CD4-positive, alpha-beta T cell treated with Interferon gamma for 1 hour (primary cell): ENCODE measurements around the gene PNPLA7.
A peak's percentile ranks its signal among the peaks of the same experiment; 100 is the strongest.

ENCODE experiments used
- DNase-seq: peaks from one replicate; pipeline ENCODE4 v3.0.0-alpha.2; 2020

PNPLA7 gene

DNA sequence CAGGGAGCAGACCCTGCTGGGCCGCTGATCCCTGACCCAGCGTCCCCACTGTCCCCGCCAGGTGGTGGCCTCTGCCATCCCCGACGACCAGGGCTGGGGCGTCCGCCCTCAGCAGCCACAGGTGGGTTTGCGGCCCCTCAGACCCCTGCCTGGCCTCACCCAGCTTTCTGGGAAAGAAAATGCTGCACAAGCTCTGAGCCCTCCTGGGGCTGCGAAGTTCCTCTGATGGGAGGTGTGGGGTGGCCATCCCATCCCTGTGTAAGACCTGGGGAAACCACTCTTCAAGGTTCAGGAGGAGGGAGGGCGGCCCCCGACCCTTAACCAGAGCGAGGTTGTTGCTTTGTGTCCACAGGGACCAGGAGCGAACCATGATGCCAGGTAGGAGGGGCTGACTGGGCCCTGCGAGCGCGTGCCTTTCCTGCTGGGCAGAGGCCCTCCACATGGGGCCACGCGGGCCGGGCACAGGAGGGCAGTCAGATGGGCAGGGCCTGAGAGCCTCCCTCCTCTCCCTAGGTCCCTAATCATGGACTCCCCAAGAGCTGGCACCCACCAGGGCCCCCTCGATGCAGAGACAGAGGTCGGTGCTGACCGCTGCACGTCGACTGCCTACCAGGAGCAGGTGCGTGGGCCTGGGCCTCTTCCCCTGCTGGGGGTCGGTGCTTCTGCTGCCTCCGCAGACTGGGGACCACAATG, 119.3 kb downstream of the PNPLA7 start:
- no peak for DNase-seq

DNA sequence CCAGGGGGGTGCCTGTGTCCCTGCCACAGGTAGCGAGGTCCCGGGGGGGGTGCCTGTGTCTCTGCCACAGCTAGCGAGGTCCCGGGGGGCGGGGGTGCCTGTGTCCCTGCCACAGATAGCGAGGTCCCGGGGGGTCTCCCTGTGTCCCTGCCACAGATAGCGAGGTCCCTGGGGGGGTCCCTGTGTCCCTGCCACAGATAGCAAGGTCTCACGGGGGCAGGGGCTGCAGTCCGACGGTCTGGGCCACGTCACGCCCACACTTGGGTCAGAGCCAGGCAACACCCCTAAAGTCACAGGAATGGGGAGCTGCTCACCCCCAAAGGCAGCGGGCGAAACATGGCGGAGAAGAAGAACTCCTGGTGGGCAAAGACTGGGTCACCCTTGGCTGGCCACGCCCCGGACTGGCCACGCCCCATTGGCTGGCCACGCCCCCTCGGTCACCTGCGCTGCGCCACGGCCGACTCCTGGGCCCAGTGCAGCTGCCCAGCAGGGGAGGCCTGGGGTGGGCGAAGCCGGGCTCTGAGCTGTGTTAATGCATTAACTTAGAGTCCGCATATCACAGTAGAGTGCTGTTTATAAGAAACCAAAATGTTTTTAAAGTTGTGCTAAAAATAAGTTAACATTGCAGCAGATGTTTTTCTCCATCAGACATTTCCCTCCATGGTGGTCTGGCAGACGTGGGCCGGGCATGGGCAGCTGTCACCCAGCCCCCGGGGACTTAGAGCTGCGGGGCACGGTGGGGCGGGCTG, 120.1 kb downstream of the PNPLA7 start:
- DNase-seq: no peak

DNA sequence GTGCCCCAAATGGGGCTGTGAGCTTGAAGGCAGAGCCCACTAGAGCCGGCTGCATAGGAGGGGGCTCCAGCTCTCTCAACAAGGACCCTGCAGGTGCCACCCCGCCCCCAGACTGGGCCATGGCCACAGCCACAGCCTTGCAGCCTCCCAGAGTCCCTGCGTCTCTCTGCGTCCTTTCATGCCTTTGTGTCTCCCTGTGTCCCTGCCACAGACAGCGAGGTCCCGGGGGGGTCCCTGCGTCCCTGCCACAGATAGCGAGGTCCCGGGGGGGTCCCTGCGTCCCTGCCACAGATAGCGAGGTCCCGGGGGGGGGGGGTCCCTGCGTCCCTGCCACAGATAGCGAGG, 120.7 kb downstream of the PNPLA7 start:
- no peak for DNase-seq

DNA sequence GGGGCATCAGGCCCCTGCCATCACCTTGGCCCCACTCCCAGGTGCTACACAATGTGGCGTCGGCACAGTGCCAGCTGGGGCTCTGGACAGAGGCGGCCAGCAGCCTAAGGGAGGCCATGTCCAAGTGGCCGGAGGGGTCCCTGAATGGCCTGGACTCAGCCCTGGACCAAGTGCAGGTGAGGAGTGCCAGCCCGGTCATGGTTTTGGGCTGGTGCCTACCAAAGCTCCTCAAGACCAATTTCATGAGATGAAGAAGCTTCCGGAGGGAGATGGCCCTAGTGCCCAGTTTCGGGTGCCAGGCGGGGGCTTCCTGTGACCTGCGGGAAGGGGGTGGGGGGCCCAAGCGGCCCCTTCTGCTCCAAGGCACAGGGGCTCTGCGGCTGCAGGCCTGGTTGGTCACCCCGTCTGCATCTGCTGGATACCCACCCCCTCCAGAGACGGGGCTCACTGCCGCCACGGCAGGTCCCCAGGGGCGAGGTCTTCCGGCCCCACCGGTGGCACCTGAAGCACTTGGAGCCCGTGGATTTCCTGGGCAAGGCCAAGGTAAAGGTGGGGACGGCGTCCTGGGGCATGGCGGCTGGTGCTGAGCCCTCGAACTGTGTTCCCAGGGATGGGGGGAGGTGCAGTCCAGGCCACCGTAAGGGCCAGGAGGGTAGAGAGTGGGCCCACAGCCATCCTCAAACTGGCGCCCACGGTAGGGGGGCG, 121.2 kb downstream of the PNPLA7 start:
- no peak for DNase-seq

DNA sequence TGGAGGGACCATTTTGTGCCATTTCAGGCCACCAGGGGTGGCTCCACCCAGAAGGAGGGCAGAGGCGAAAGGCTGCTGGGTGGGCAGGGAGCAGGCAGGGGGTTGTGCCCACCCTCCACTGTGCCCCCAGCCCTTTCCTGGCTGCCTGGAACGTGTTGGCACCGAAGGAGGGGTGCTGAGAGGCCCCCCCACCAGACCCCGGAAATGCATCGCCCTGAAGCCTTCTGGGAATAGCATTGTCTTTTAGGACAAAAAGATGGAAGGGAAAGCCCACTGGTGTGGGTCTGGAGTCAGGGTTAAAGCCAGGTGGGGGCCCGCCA, 121.9 kb downstream of the PNPLA7 start:
- no peak for DNase-seq

DNA sequence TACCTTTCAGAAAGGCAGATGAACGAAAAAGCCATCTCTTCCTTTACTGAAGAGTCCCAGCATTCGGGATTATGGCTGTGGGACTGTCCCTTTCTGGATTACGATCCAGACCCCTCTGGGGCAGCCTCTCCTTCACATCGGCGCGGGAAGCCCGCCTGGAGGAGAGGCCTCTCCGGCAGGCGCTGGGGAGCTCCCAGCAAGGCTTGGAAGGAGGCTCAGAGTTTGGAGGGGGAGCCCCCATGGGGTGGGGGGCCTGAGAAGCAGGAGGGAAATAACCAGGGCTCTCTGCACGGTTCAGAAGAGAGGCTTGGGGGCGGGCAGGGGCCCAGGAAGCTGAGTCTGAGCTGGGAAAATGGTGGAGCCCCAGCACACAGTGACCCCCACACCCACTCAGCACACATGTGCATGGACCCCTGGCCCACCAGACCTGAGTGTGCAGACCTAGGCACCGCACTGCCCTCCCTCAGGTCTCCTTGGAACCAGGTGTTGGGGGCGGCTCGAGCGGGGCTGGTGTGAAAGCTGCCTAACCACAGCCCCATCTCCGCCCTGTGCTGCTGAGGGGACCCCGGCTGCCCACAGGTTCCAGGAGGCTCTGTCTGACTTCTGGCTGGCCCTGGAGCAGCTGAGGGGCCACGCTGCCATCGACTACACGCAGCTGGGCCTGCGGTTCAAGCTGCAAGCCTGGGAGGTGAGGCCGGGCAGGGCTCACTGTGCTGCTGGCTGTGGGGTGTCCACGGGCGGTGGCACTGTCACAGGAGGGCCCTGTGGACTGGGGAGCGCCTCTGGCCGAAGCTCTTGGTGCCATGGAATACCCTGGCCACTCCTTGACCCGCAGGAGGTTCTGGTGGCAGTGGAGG, 122.5 kb downstream of the PNPLA7 start:
- no peak for DNase-seq

DNA sequence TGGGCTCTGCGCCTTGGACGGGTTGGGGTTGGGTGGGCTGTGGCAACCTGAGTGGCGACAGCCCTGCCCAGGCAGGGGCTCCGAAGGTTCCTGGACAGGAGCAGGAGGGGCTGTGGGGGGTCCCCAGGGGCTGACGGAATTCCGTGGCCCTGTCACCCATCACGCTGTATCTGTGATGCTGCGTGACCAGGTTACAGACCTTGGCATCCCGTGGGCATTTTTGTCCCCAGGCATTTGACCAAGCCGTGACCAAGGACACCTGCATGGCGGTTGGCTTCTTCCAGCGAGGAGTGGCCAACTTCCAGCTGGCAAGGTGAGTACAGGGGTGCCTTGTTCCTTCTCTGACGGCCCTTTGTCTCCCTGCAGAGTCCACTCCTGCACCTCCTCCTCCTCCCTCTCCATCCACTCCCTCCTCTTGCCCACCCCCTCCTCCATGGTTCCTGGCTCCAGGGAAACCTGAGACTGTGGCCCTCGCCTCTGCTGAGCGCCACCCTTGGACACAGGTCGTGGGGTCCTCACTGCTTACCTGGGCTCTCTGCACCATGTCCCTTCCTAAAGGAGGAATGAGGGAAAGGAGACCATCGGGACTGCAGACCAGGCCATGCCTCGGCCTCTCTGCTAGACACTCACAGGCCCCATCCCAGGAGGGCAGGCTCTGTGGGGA, 124.1 kb downstream of the PNPLA7 start:
- no peak for DNase-seq

DNA sequence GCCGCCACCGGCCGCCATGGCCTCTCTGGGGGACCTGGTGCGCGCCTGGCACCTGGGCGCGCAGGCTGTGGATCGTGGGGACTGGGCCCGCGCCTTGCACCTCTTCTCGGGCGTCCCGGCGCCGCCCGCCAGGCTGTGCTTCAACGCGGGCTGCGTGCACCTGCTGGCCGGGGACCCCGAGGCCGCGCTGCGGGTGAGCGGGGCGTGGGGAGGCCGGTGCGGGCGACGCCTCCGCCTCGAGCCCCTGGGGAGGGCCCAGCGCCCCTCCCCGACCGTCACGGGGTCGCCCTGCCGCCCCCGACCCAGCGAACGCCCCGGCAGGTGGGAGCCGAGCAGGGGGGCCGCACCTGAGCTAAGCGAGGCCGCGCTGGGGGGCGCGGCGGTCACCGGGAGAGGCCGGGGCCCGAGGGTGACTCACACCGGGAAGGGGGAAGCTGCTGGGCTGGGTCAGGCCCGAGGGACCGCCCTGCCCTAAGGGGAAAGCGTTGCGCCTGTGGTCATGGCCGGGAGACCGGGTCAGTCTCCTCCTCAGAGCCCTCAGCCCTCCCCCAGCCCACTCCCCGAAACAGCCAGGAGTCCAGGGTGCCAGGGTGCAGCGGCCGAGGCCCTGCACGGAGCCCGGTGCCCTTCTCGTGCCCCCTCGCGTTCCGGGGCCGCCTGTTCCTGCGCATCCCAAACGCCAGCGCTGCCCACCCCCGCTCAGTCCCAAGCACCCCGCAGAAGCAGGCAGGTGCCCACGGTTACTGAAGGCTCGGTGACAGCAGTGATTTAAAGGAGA, 126.5 kb downstream of the PNPLA7 start:
- DNase-seq: peak; percentile 42

DNA sequence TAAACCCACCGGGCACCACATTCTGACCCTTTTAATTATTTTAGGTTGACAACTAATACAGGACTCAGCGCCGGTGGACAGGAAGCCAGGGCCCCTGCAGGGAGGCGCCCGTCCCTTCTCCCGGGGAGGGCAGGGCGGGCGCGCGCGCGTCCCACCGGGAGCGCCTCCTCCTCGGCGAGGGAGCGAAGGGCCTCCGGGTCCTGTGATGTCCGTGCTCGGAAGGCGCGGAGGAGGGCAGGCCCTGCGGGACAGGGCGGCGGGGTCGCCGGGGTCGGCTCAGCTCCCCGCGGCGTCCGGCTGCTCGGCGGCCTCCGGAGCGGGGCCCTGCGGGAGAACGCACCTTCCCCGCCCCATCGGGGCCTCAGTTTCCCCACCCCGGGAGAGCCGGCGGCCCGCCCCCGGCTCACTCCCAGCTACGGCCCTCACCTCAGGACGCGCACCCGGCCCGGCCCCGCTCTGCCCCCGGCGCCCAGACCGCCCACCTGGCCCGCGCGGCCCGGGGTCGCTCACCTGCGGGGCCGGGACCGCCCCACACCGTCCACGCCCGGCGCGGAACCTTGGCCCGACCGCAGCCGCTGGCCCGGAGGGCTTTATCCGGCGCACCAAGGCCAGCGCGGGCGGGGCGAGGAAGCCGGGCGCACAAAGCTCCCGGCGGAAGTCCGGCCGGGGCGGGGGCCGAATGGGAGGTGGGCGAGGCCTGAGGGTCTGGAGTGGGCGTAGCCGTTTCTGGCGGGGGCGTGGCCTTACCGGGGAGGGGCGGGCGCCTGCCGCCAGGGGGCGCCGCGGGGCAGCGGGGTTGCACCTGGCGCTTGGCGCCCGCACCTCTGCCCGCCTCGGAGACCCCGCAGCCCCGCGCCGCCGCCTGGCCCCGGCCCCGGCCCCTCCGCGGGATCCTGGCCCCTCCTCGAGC, 127.3 kb downstream of the PNPLA7 start, which contains the start of the genes EXD3 and NOXA1:
TSS of gene EXD3 (minus strand) at position 559 of the 910 bp plus-strand sequence. CDS start 27,805 bp downstream, outside the sequence.
TSS of gene NOXA1 (plus strand) at position 790 of the 910 bp plus-strand sequence. CDS start 137 bp downstream, outside the sequence.
- peak; percentile 91 for DNase-seq

DNA sequence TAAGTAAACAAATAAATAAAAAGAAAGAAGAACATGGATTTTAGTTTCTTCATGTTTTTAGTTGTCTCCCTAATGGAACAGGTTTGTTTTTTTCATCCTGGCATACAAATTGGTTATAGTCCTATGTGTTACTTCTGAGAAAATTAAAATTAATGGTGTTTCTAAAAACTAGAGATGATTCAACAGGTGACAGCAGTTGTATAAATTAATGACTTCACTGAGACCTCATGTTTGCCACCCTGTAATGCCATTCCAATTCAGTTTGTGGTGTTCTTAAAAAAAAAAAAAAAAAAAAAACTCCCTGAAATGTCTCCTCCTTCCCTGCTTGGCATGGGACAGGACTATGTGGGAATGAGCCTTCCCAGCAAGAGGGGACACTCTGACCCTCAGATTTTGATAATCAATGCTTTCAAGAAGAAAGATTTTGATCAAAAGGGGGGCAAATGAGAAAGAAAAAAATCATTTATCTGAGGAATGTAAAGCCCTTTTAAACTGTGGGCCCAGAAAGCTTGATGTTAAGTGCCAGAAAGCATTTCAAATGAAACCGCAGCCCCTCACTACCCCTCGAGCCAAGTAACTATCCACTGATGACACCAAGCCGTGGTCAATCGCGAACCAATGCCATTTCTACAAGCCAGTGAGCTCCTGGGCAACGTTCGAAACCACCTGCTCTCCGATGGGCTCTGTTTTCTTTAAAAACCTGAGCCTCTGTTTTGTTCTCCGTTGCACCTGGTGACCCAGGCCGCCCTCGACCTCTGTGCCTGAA, 128.2 kb downstream of the PNPLA7 start:
- no peak for DNase-seq

DNA sequence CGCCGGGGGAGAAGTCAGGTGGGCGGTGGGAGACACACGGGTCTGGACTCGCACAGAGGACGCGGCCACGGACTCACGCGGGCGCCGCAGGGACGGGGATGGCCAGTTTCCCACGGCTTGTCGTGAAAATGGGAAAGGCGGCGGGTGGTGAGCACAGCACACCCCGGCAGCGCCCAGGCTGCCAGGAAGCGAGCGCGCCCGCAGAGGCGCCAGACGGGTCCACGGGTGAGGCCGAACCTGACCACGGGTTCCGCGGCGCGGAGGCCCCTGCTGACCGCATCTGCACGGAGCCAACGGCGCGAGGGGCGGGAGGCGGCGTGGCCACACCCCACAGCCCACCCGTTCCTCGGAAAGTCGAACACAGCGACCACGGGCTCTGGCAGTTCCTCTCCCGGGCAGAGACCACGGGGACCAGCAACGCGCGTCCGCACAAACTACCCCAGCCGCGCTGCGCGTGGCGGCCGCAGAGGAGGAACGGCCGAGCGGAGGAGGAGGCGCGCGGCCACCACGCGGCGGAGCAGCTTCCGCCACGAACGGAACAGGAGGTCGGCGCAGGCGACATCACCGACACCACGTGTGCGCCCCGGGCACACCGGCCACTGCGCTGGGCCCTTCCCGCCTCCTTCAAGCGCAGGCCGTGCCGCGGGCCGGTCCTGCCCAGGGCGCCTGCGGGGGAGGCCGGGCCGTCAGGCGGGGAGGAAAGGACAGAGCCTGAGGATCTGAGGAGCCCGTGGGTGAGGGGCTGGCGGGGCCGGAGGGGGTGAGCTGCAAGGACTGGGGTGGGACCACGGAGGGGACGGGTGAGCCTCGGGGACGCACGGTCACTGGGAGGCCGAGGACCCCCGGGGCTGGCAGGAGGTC, 132.8 kb downstream of the PNPLA7 start:
- no peak for DNase-seq

DNA sequence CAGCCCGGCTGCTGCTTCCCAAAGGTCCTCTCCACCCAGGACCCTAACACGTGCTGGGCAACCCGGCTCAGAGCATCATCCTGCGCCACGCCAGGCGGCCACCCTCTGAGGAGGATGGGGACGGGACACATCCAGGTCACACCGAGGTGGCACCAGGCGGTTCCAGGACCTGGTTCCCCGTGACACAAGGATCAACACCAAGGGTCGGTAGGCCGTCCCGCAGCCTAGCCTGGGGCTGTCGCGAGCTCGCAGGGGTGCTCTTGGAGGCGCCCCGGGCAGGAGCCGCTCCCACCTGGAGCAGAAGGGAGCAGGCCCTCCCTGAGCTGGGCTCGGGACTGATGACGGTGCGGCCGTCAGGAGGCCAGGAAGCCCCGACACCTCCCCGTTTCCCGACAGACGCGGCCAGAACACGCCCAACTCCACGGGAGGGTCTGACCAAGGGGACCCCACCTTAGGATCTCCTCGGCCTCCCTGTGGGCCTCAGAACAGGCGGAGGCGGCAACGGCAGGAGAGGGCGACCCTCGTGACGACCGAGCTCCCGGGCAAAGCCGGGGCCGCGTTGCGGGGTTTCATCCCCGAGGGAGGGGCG, 133.5 kb downstream of the PNPLA7 start:
- no peak for DNase-seq

DNA sequence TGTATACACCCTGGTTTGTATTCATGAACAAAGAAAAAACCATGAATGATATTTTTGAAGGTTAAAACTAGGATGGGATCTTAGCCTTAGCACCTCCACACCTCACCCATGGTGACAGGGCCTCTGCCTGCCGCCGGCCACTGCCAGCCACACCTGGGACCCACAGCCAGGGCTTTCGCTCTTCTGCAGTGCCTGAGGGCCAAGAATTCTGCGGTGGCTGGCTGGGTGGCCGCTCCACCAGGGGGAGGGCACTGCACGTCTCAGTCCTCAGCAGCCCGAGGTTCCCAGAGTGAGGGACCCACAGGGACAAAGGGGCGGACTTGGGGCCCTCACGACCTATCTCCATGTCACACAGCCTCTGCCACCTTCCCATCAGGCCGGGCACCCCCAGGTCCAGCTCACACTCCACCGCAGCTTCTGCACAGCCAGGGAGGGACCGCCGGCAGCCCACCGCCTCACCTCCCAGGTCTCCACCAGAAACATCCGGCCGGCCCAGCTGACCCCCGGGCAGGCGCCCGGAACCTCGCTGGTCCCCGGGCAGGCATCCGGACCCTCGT, 134.1 kb downstream of the PNPLA7 start:
- no peak for DNase-seq

DNA sequence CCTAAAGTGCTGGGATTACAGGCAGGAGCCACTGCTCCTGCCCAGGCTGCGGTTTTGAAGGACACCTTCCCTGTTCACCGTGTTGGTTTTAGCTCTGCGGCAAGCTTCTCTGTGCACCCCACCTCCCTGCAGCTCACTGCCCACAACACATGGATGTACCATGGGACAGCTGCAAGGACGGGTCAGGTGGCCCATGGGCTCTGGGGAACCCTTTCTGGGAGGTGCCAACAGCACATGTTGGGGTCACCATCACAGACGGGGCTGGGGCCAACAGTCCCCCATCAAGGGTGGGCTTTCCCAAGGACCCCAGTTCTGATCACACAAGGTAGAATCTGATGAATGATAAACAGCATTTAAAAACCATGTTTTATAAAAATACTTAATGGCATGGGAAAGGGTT, 134.8 kb downstream of the PNPLA7 start:
- no peak for DNase-seq

DNA sequence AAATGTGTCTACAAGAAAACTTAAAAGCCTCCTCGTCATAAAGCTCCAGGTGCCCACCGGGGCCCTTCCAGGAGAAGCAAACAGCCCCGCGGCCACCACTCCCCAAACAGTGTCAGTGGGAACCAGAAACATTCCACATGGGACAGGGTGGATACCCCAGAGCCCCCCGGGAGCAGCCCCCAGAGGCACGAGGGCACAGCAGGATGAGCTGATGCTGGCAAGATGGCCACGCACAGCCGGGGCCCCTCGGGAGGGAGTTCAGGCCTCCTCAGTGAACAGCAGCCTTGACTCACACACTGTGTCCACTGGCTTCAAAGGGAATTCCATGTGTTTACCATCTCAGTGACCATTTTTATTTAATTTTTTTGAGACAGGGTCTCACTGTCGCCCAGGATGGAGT, 137.8 kb downstream of the PNPLA7 start:
- DNase-seq: no peak

DNA sequence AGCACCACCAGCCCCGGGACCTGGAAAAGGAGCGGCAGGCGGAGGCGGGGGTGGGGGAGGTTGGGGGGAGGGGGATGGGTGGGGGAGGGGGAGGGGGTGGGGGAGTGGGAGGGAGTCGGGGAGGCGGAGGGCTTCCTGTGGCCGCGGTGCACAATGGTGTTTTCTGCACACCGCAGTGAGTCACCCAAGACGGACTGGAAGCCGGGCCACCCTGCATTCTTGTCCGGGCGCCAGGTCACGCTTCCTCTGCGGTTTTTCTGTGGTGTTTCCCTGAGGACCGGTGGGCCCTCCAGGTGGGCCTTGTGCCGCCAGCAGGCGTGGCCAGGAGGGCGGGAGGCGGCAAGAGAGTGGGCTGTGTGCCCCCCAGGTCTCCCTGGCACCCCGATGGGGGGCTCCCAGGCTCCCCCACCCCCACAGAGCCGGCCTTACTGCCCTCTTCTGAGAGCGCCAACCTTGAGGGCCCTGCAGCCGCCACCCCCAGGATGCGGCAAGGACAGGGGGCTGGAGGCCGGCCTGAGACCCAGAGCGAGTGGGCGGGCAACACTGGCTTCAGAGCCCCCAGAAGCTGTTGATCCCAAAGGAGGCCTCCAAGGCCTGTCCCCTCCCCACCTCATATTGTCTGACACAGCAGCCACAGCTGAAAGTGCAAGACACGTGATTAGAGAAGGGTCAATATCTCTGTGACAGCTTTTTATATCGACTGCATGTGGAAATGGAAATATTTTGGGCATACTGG, 138.4 kb downstream of the PNPLA7 start:
- peak; percentile 51 for DNase-seq

DNA sequence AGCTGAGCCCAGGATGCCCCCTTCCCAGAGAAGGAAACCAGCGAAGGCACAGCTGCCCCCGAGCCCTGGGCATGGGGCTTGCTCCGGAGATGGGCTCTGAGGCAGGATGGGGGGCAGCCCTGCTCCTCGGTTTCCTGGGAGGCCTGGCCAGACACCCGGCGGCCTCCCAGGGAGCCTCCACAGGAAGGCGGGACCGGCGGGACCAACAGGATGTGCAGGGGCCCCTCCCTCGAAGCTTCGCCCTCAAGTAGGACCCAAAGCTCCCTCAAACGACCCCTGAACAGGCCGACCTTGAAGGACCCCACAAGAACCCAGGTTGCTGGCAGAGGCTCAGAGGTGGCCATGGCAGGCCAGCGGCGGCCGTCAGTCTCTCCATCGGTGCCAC, 138.9 kb downstream of the PNPLA7 start:
- no peak for DNase-seq
